ENCODE data around the gene ZBTB32. TPM values are rescaled to one million over a fixed set of nuclear protein-coding genes. Genes with fewer than 3 reads are reported as not detected.

ZBTB32 gene
- total RNA-seq, 2 donors from 2014 or later: not detected

GRCh38 chr19:35760711-35761349 lies 56.5 kb downstream of the ZBTB32 start:
- 95 to 98% methylated on average over 4 of the region's 4 CpGs for WGBS, 2 experiments (ENCODE audit: insufficient coverage in 1 of 2, insufficient read length in 1 of 2)
- no peaks in the 10 kb centered on the region for H3K27me3 ChIP-seq (ENCODE audit: control insufficient read depth, insufficient read depth, low read length, poor library complexity, severe bottlenecking)
- H3K9me3 Mint-ChIP-seq: no peaks in the 10 kb centered on the region
- no peak for DNase-seq
- no peaks in the 10 kb centered on the region for H3K9me3 ChIP-seq (ENCODE audit: control insufficient read depth, low read length)
- no peak overlapping the region for H3K27ac Mint-ChIP-seq
- H3K27ac ChIP-seq (ENCODE audit: low read depth, low read length): no peak overlapping the region
- H3K36me3 Mint-ChIP-seq (ENCODE audit: low read depth): peaks cover 29% of the 10 kb centered on the region
- peaks cover 5% of the 10 kb centered on the region for H3K4me1 Mint-ChIP-seq
- TF ChIP-seq CTCF (conservative IDR thresholded peaks at IDR 0.05): no peak
- H3K4me1 ChIP-seq (ENCODE audit: control insufficient read depth, insufficient read depth, low read length): no peaks in the 10 kb centered on the region
- H3K27me3 Mint-ChIP-seq (ENCODE audit: insufficient read depth): peaks cover 11% of the 10 kb centered on the region
- no peak overlapping the region for H3K4me3 Mint-ChIP-seq
- H3K4me3 ChIP-seq (ENCODE audit: low read length): no peak overlapping the region
- peaks cover 27% of the 10 kb centered on the region for H3K36me3 ChIP-seq (ENCODE audit: control insufficient read depth, insufficient read depth, low read length)
- no peak overlapping the region for H3K9ac ChIP-seq (ENCODE audit: extremely low read depth, low read length, poor library complexity, severe bottlenecking)

GRCh38 chr19:35764432-35765315 lies 60.3 kb downstream of the ZBTB32 start:
- Histone ChIP-seq H3K36me3 (ENCODE audit: control insufficient read depth, insufficient read depth, low read length) (peaks cover 38% of the 10 kb centered on the region), H3K27me3 (ENCODE audit: control insufficient read depth, insufficient read depth, low read length, poor library complexity, severe bottlenecking) (no peaks in the 10 kb centered on the region), H3K27ac (ENCODE audit: low read depth, low read length) (no peak overlapping the region), H3K4me3 (ENCODE audit: low read length) (no peak overlapping the region), H3K9ac (ENCODE audit: extremely low read depth, low read length, poor library complexity, severe bottlenecking) (no peak overlapping the region), H3K4me1 (ENCODE audit: control insufficient read depth, insufficient read depth, low read length) (peaks cover 2% of the 10 kb centered on the region), H3K9me3 (ENCODE audit: control insufficient read depth, low read length) (no peaks in the 10 kb centered on the region)
- 93% methylated on average over 9 to 17 of the region's 17 CpGs for WGBS, 2 experiments (ENCODE audit: insufficient coverage in 1 of 2, insufficient read length in 1 of 2)
- Mint-ChIP-seq H3K27me3 (ENCODE audit: insufficient read depth) (no peaks in the 10 kb centered on the region), H3K4me3 (no peak overlapping the region), H3K36me3 (ENCODE audit: low read depth) (peaks cover 37% of the 10 kb centered on the region), H3K4me1 (peaks cover 3% of the 10 kb centered on the region), H3K27ac (no peak overlapping the region), H3K9me3 (no peaks in the 10 kb centered on the region)
- DNase-seq: no peak
- no peak for TF ChIP-seq CTCF (conservative IDR thresholded peaks at IDR 0.05)

Other genes with a start within 250 kb of the ZBTB32 start
- gene KRTDAP, start 214.1 kb upstream of the ZBTB32 start, total RNA-seq: 1 to 10 TPM; 3.4 to 4.2 TPM
- gene DMKN, start 190.9 kb upstream of the ZBTB32 start, total RNA-seq: 100 to 1,000 TPM; 430 to 451 TPM
- gene SBSN, start 176.2 kb upstream of the ZBTB32 start, total RNA-seq: not detected
- gene GAPDHS, start 171.1 kb upstream of the ZBTB32 start, total RNA-seq: not detected
- 100 to 1,000 TPM; 109 to 119 TPM for gene TMEM147, start 158.9 kb upstream of the ZBTB32 start, total RNA-seq
- under 1 TPM in 1 of 2 donors, not detected in 1; 0.18 TPM for gene ATP4A, start 140.9 kb upstream of the ZBTB32 start, total RNA-seq
- gene PMIS2, start 118.4 kb upstream of the ZBTB32 start, total RNA-seq: not detected
- gene HAUS5, start 91.8 kb upstream of the ZBTB32 start, total RNA-seq: 10 to 100 TPM; 32.4 to 33.7 TPM
- gene RBM42, start 75.5 kb upstream of the ZBTB32 start, total RNA-seq: 10 to 100 TPM; 81.1 to 89.2 TPM
- gene ETV2, start 62.8 kb upstream of the ZBTB32 start, total RNA-seq: 1 to 10 TPM; 1.2 to 1.3 TPM
- gene COX6B1, start 56.2 kb upstream of the ZBTB32 start, total RNA-seq: 100 to 1,000 TPM; 401 to 445 TPM
- under 1 TPM; 0.37 to 0.46 TPM for gene UPK1A, start 38.0 kb upstream of the ZBTB32 start, total RNA-seq
- gene KMT2B, start 13.4 kb downstream of the ZBTB32 start, total RNA-seq: 10 to 100 TPM; 48.1 to 54.0 TPM
- gene IGFLR1, start 37.9 kb downstream of the ZBTB32 start, total RNA-seq: 1 to 10 TPM; 4.6 to 7.1 TPM
- 10 to 100 TPM; 17.3 to 23.2 TPM for gene U2AF1L4, start 40.9 kb downstream of the ZBTB32 start, total RNA-seq
- 100 to 1,000 TPM; 101 to 109 TPM for gene PSENEN, start 41.1 kb downstream of the ZBTB32 start, total RNA-seq
- 1 to 10 TPM; 6.6 to 7.6 TPM for gene LIN37, start 44.0 kb downstream of the ZBTB32 start, total RNA-seq
- gene HSPB6, start 52.5 kb downstream of the ZBTB32 start, total RNA-seq: under 1 TPM; 0.33 to 0.90 TPM
- 10 to 100 TPM; 37.8 to 45.4 TPM for gene PROSER3, start 53.6 kb downstream of the ZBTB32 start, total RNA-seq
- gene ARHGAP33, start 71.0 kb downstream of the ZBTB32 start, total RNA-seq: 10 to 100 TPM; 12.7 to 15.0 TPM
- gene PRODH2, start 108.3 kb downstream of the ZBTB32 start, total RNA-seq: 1 to 10 TPM; 1.0 to 1.5 TPM
- under 1 TPM; 0.24 to 0.80 TPM for gene NPHS1, start 147.9 kb downstream of the ZBTB32 start, total RNA-seq
- gene KIRREL2, start 152.4 kb downstream of the ZBTB32 start, total RNA-seq: 1 to 10 TPM; 1.4 to 2.3 TPM
- 10 to 100 TPM in 1 of 2 donors, 1 to 10 TPM in 1; 4.1 to 10.6 TPM for gene APLP1, start 164.0 kb downstream of the ZBTB32 start, total RNA-seq
- gene NFKBID, start 196.0 kb downstream of the ZBTB32 start, total RNA-seq: 10 to 100 TPM; 20.8 to 24.4 TPM
- gene HCST, start 198.0 kb downstream of the ZBTB32 start, total RNA-seq: 1 to 10 TPM; 1.3 to 1.5 TPM
- not detected for gene TYROBP, start 203.7 kb downstream of the ZBTB32 start, total RNA-seq
- 10 to 100 TPM; 18.7 to 24.3 TPM for gene LRFN3, start 231.8 kb downstream of the ZBTB32 start, total RNA-seq